SU-DHL-6 (cell line): ENCODE results near the gene KIF13A.
"Not testable (repeated sequence)": the region's sequence is repeated elsewhere in the genome, so short reads cannot be mapped to it uniquely, and the experiment has no call there.

Experiments
- H2AFZ ChIP-seq: fragments of 200-600 bp; sonication (generic); 2 replicates; pipeline ENCODE4 v1.6.1; 2014; ENCODE audit warnings: low read depth, mild to moderate bottlenecking, moderate library complexity, mixed read lengths, antibody characterized with exemption, low read length; ENCODE audit not compliant: severe bottlenecking
- H3F3A ChIP-seq: fragments of 200-600 bp; shearing (Covaris generic); 2 replicates; pipeline ENCODE4 v1.6.0; 2016; ENCODE audit warnings: antibody characterized with exemption, mild to moderate bottlenecking; ENCODE audit not compliant: insufficient read depth
- H3K27ac ChIP-seq: fragments of 200-600 bp; sonication (generic); 2 replicates; pipeline ENCODE4 v1.5.1; 2016; ENCODE audit warnings: low read depth, mild to moderate bottlenecking, low read length, moderate library complexity, mixed read lengths
- H3K27me3 ChIP-seq: fragments of 200-600 bp; sonication (generic), shearing (Covaris generic); 2 replicates; pipeline ENCODE4 v1.6.0; 2014; ENCODE audit warnings: mild to moderate bottlenecking, low read length
- H3K36me3 ChIP-seq: fragments of 200-600 bp; sonication (generic); 2 replicates; pipeline ENCODE4 v1.6.1; 2014; ENCODE audit warnings: mild to moderate bottlenecking, low read length, mixed read lengths
- H3K4me2 ChIP-seq: fragments of 300-600, 200-600 bp; shearing (Covaris generic), sonication (generic); 2 replicates; pipeline ENCODE4 v1.6.0; 2014; ENCODE audit warnings: low read length, low read depth, mild to moderate bottlenecking; ENCODE audit not compliant: poor library complexity, severe bottlenecking
- H3K4me3 ChIP-seq: fragments of 200-600 bp; sonication (generic); 2 replicates; pipeline ENCODE4 v1.5.1; 2014; ENCODE audit warnings: antibody characterized with exemption, low read length, mild to moderate bottlenecking, mixed read lengths; ENCODE audit not compliant: insufficient read depth, poor library complexity, severe bottlenecking
- H3K79me2 ChIP-seq: fragments of 200-600 bp; sonication (generic); 2 replicates; pipeline ENCODE4 v1.6.1; 2014; ENCODE audit warnings: mild to moderate bottlenecking, low read length, moderate library complexity; ENCODE audit not compliant: insufficient read depth
- H3K9ac ChIP-seq: fragments of 200-600 bp; sonication (generic); 2 replicates; pipeline ENCODE4 v1.7.0; 2014; ENCODE audit warnings: mild to moderate bottlenecking, low read length
- H3K9me2 ChIP-seq: fragments of 200-600 bp; sonication (generic); replicated peaks from 2 replicates; pipeline ENCODE4 v1.6.1; 2014; ENCODE audit warnings: low read length; ENCODE audit not compliant: insufficient read depth
- H3K9me3 ChIP-seq: fragments of 200-600 bp; sonication (generic); 2 replicates; pipeline ENCODE4 v1.6.1; 2014; ENCODE audit warnings: low read length, mixed read lengths; ENCODE audit not compliant: insufficient read depth
- H4K20me1 ChIP-seq: fragments of 200-600 bp; sonication (generic); 2 replicates; pipeline ENCODE4 v1.6.1; 2014; ENCODE audit warnings: low read depth, mild to moderate bottlenecking, antibody characterized with exemption, low read length, moderate library complexity, mixed read lengths
- CTCF ChIP-seq: fragments of 200-600 bp; sonication (generic); IDR thresholded peaks from one replicate; pipeline ENCODE4 v1.5.1; 2017; ENCODE audit warnings: antibody characterized with exemption, mild to moderate bottlenecking, low read length, moderate library complexity; ENCODE audit not compliant: insufficient read depth, poor library complexity, severe bottlenecking
- EZH2phosphoT487 ChIP-seq: fragments of 200-600 bp; sonication (generic), shearing (Covaris generic); conservative IDR thresholded peaks from 2 replicates; pipeline ENCODE4 v1.6.1; 2018; ENCODE audit warnings: mild to moderate bottlenecking, antibody characterized with exemption, low read length, moderate library complexity, mixed read lengths

KIF13A gene

GRCh38 chr6:17890309-17890708 is 97.1 kb downstream of the KIF13A start:
- Histone ChIP-seq H4K20me1 (no peaks in the 10 kb centered on the region), H2AFZ (no peak overlapping the region), H3K4me2 (no peak overlapping the region), H3K9me3 (peaks cover 10% of the 10 kb centered on the region; the same call in 1 of the 2 replicates), H3K4me3 (no peak overlapping the region), H3F3A (no peaks in the 10 kb centered on the region), H3K9ac (no peak overlapping the region), H3K9me2 (no peaks in the 10 kb centered on the region), H3K27ac (no peak overlapping the region), H3K79me2 (no peaks in the 10 kb centered on the region), H3K36me3 (no peaks in the 10 kb centered on the region), H3K27me3 (no peaks in the 10 kb centered on the region)
- no peak for TF ChIP-seq CTCF
- no peak for TF ChIP-seq EZH2phosphoT487

- H3K36me3 ChIP-seq, H3F3A ChIP-seq, H3K27ac ChIP-seq, H3K4me2 ChIP-seq, H3K9ac ChIP-seq, H2AFZ ChIP-seq, H3K9me3 ChIP-seq, H3K79me2 ChIP-seq, H3K4me3 ChIP-seq, H3K27me3 ChIP-seq, H4K20me1 ChIP-seq, H3K9me2 ChIP-seq: not testable (repeated sequence)
These were observed 97.7 kb downstream of the KIF13A start for GRCh38 chr6:17889777-17890176.

GRCh38 chr6:17886891-17887290 is 100.5 kb downstream of the KIF13A start:
- Histone ChIP-seq H3F3A (no peaks in the 10 kb centered on the region), H3K27ac (no peak overlapping the region), H3K36me3 (no peaks in the 10 kb centered on the region), H3K27me3 (no peaks in the 10 kb centered on the region), H4K20me1 (no peaks in the 10 kb centered on the region), H3K9me3 (no peaks in the 10 kb centered on the region), H3K79me2 (no peaks in the 10 kb centered on the region), H3K9me2 (no peaks in the 10 kb centered on the region), H3K4me2 (no peak overlapping the region), H3K4me3 (no peak overlapping the region), H2AFZ (no peak overlapping the region), H3K9ac (no peak overlapping the region)
- no peak for TF ChIP-seq CTCF
- TF ChIP-seq EZH2phosphoT487, result no peak

GRCh38 chr6:17885889-17886576 is 101.4 kb downstream of the KIF13A start:
- H3K79me2 ChIP-seq, result no peaks in the 10 kb centered on the region
- no peak overlapping the region for H3K4me3 ChIP-seq
- no peaks in the 10 kb centered on the region for H3F3A ChIP-seq
- H3K27ac ChIP-seq, result no peak overlapping the region
- no peaks in the 10 kb centered on the region for H3K9me3 ChIP-seq
- no peak overlapping the region for H3K4me2 ChIP-seq
- H3K27me3 ChIP-seq, result no peaks in the 10 kb centered on the region
- H4K20me1 ChIP-seq, result no peaks in the 10 kb centered on the region
- H2AFZ ChIP-seq, result no peak overlapping the region
- no peak overlapping the region for H3K9ac ChIP-seq
- TF ChIP-seq CTCF (no peak), EZH2phosphoT487 (0 out of 2 replicates have a peak, but pooled peaks have one; percentile 54)
- no peaks in the 10 kb centered on the region for H3K36me3 ChIP-seq
- H3K9me2 ChIP-seq, result no peaks in the 10 kb centered on the region
